T-helper 2 cell (primary cell): ENCODE measurements around the gene EYA2.

ENCODE experiments used
- DNase-seq, 5 experiments: peaks; one replicate each; pipeline versions ENCODE4 v3.0.0 to v3.0.0-alpha.2; 2012 to 2022

The EYA2 gene

DNA sequence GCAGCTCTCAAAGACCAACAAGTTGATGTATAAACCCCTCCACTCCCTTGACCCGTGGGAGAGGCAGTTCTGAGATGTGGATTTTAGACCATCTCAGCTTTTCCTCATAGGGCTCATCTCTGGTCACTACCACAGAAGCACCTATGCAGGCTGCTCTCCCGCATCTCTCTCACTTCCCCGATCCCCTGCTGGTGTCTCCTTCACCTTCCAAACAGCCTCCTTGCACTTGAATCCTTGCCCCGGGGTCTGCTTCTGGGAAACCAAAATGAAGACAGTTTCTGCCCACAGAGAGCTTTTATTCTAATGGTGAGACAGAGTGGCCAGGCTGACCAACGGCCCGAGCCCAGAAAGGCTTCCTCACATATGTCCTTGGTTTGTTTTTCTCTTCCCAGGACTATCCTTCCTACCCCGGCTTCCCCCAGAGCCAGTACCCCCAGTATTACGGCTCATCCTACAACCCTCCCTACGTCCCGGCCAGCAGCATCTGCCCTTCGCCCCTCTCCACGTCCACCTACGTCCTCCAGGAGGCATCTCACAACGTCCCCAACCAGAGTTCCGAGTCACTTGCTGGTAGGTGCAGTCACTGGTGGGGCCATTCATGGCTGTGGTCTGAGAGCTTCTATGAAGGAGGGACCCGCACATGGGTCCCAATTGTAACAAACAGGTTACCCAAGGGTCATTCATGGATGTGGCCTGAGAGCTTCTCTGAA, 179.3 kb downstream of the EYA2 start:
- DNase-seq, result no peak

GRCh38 chr20:47075263-47075662, 180.6 kb downstream of the EYA2 start:
- DNase-seq, result no peak

GRCh38 chr20:47079047-47079446, 184.4 kb downstream of the EYA2 start:
- DNase-seq, result no peak

DNA sequence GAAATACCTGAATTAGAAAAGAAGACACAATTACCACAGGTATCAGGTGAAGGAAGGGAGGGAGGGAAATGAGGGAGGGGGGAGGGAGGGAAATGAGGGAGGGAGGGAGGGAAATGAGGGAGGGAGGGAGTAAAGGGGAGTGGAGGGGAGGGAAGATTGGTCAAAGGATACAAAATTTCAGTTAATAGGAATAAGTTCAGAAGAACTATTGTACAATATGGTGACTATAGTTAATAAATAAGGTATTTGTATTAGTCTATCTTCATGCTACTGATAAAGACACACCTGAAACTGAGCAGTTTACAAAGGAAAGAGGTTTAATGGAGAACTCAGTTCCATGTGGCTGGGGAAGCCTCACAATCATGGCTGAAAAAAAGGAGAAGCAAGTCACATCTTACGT, 185.7 kb downstream of the EYA2 start:
- no peak for DNase-seq

DNA sequence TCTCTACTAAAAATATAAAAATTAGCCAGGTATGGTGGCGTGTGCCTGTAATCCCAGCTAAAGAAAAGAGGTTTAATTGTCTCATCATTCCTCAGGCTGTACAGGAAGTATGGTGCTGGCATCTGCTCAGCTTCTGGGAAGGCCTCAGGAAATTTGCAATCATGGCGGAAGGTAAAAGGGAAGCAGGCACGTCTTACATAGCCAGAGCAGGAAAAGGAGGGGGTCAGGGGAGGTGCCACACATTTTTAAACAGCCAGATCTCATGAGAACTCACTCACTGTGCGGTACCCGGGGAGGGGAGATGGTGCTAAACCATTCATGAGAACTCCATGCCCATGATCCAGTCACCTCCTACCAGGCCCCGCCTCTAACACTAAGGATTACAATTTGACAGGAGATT, 191.7 kb downstream of the EYA2 start:
- no peak for DNase-seq

GRCh38 chr20:47088335-47088734, 193.7 kb downstream of the EYA2 start:
- no peak for DNase-seq

DNA sequence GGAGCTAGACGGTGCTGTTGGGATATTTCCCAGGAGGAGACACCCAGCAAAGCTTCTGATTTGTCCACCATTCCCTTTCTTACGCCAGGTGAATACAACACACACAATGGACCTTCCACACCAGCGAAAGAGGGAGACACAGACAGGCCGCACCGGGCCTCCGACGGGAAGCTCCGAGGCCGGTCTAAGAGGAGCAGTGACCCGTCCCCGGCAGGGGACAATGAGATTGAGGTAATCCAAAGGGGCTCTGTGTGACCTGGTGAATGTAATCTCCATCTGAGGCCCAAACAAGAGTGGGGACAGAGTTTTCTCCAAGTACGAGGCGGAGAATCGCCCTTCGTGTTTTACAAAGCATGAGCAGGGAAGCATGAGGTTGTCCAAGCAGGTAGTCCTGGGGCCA, 194.5 kb downstream of the EYA2 start:
- no peak for DNase-seq

- DNase-seq, result no peak
These were observed 196.2 kb downstream of the EYA2 start for GRCh38 chr20:47090835-47091234.

DNA sequence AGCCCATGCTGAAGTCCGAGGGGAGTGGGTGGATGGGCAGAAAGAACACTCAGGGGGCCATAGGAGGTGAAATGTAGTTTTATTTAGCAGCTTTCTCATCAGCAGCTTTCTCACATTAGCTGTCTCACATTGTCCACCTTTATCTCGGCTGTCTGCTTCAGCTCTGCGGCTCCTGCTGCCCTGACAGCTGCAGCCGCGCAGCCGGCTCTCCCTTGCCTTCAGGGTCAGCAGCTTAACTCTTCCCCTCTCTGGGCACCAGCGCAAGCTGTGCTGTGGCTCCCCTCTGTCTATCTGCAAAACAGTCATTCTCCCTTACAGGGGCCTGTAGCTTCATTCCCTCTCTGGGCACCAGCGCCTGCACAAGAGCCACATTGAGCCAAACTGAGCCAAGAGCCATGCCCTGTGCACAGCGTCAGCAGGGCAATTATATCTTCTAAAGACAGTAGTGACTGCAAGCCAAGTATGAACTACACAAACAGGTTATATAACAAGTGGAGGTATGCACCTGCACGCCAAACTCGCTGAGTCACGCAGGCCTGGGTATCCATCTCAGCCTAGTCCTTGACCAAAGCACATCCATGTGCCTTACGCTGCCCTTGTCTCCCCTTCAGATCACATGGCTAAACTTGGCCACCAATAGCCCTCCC, 198.8 kb downstream of the EYA2 start:
- DNase-seq, result no peak

- DNase-seq, result no peak
These were observed 201.0 kb downstream of the EYA2 start for GRCh38 chr20:47095690-47096089.

GRCh38 chr20:47097691-47098622, 203.3 kb downstream of the EYA2 start:
- DNase-seq, result no peak

- DNase-seq, result no peak
These were observed 204.4 kb downstream of the EYA2 start for GRCh38 chr20:47099093-47099492.

- DNase-seq, result no peak
These were observed 205.3 kb downstream of the EYA2 start for GRCh38 chr20:47099825-47100441.

DNA sequence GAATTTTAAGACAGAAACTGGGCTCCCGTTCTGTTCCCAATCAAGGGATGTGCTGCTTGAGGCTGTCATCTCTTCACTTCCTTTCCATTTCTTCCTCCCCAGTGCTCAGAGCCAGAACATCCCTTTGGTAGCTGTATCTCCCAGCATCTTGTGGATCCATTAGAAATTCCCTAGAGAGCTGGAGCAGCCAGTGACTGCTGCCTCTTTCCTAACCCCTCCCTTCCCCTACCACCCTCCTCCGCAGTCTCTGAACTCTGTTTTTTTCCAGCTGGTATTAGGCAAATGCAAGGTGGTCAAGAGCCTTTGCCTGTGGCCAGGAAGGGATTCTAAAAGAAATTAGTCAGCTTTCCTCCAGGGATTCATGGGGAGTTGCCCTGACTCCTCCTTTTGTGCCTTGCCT, 208.0 kb downstream of the EYA2 start:
- DNase-seq, result no peak

GRCh38 chr20:47106786-47107185, 212.1 kb downstream of the EYA2 start:
- DNase-seq, result no peak

- no peak for DNase-seq
These were observed 214.4 kb downstream of the EYA2 start for GRCh38 chr20:47108994-47109393.

- no peak for DNase-seq
These were observed 216.2 kb downstream of the EYA2 start for GRCh38 chr20:47110819-47111218.

GRCh38 chr20:47111576-47111975, 216.9 kb downstream of the EYA2 start:
- DNase-seq, result no peak

- DNase-seq, result no peak
These were observed 218.9 kb downstream of the EYA2 start for GRCh38 chr20:47113362-47114109.

GRCh38 chr20:47115694-47116093, 221.1 kb downstream of the EYA2 start:
- DNase-seq, result no peak

DNA sequence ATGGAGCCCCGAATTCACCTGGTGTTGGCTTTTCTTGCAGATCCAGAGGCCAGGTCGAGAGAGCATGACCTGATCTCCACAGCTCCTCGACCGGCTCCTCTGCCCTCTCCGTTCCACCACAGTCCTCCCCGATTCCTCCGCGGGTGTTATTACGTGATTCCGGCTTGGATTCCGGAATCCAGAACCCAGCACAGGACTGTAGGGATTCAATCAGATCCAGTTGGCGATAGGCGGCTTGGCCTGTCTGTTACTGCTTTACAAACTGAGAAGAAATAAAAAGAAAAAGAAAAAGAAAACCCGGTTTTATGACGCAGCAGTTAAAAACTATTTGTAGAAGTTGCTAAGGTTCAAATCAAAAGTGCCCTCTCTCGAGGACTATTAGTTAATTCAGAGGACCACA, 222.7 kb downstream of the EYA2 start:
- no peak for DNase-seq

DNA sequence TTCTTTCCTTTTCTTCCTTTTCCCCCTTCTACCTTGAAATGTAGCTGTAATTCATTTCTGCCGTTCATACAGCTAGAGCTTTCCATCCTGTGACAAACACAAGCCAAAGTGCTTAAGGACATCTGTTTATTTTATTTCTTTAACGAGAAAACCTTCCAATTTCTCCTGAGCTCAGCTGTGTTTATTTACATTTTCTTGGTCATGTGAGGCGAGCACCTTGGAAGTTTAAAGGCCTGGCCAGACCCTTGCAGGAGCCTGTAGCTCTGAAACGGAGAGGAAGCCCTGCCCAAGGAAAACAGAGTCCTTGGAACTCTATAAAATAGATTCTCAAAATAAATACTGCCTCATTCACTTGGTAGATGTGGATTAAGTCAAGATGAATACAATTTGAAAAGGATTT, 223.1 kb downstream of the EYA2 start:
- DNase-seq, result no peak
